Loucy (cell line): ENCODE results near the gene GTF2F2.

Experiments used
- H2AFZ ChIP-seq: fragments of 200-600 bp; sonication (generic); 2 replicates; pipeline ENCODE4 v1.6.0; 2016; ENCODE audit warnings: antibody characterized with exemption, mild to moderate bottlenecking, low read length, moderate library complexity
- H3F3A ChIP-seq: fragments of 200-600 bp; 2 replicates; pipeline ENCODE4 v1.6.0; 2016; ENCODE audit warnings: antibody characterized with exemption, low read depth, mild to moderate bottlenecking
- H3K27me3 ChIP-seq: fragments of 200-600 bp; sonication (generic); 2 replicates; pipeline ENCODE4 v1.6.1; 2014; ENCODE audit warnings: low read length, mild to moderate bottlenecking; ENCODE audit not compliant: insufficient read depth, poor library complexity, severe bottlenecking
- H3K36me3 ChIP-seq: fragments of 200-600 bp; sonication (generic); 2 replicates; pipeline ENCODE4 v1.6.1; 2016; ENCODE audit warnings: low read length; ENCODE audit not compliant: insufficient read depth
- H3K4me1 ChIP-seq: fragments of 200-600 bp; sonication (generic); 2 replicates; pipeline ENCODE4 v1.5.1; 2014; ENCODE audit warnings: low read length, mild to moderate bottlenecking; ENCODE audit not compliant: insufficient read depth, poor library complexity, severe bottlenecking
- H3K4me2 ChIP-seq: fragments of 200-600 bp; sonication (generic); 2 replicates; pipeline ENCODE4 v1.6.0; 2014; ENCODE audit warnings: antibody characterized with exemption, low read length, low read depth, mild to moderate bottlenecking; ENCODE audit not compliant: poor library complexity, severe bottlenecking
- H3K4me3 ChIP-seq: fragments of 200-600 bp; sonication (generic); 2 replicates; pipeline ENCODE4 v1.5.1; 2014; ENCODE audit warnings: low read length, mild to moderate bottlenecking, mixed read lengths; ENCODE audit not compliant: poor library complexity, severe bottlenecking
- H3K79me2 ChIP-seq: fragments of 200-600 bp; sonication (generic); 2 replicates; pipeline ENCODE4 v1.6.1; 2014; ENCODE audit warnings: low read length; ENCODE audit not compliant: insufficient read depth
- H3K9ac ChIP-seq: fragments of 200-600 bp; sonication (generic); 2 replicates; pipeline ENCODE4 v1.6.0; 2014; ENCODE audit warnings: mild to moderate bottlenecking, low read depth, low read length, moderate library complexity; ENCODE audit not compliant: poor library complexity, severe bottlenecking
- H3K9me2 ChIP-seq: fragments of 200-600 bp; sonication (generic); replicated peaks from 2 replicates; pipeline ENCODE4 v1.6.1; 2016; ENCODE audit warnings: low read depth, low read length, mixed read lengths
- H3K9me3 ChIP-seq: fragments of 200-600 bp; sonication (generic); 2 replicates; pipeline ENCODE4 v1.6.1; 2014; ENCODE audit warnings: mild to moderate bottlenecking, antibody characterized with exemption, low read length, low read depth; ENCODE audit not compliant: insufficient read depth
- H4K20me1 ChIP-seq: fragments of 200-600 bp; sonication (generic); 2 replicates; pipeline ENCODE4 v1.6.0; 2014; ENCODE audit warnings: antibody characterized with exemption, low read length, mild to moderate bottlenecking; ENCODE audit not compliant: insufficient read depth, poor library complexity, severe bottlenecking
- CTCF ChIP-seq: fragments of 200-600 bp; sonication (generic); conservative IDR thresholded peaks from 2 replicates; pipeline ENCODE4 v1.5.1; 2014; ENCODE audit warnings: mild to moderate bottlenecking, antibody characterized with exemption, low read length
- EZH2phosphoT487 ChIP-seq: fragments of 200-600 bp; IDR thresholded peaks from 2 replicates; pipeline ENCODE4 v1.6.1; 2018; ENCODE audit warnings: antibody characterized with exemption, mild to moderate bottlenecking, moderate library complexity, borderline replicate concordance

GTF2F2 gene

GRCh38 chr13:45224176-45224575 lies 103.9 kb downstream of the GTF2F2 start:
- Histone ChIP-seq H3K9me3 (no peaks in the 10 kb centered on the region), H3K4me3 (no peak overlapping the region), H3K36me3 (0 out of 2 replicates have a peak, but pooled peaks cover 5% of the 10 kb centered on the region), H4K20me1 (peaks cover 4% of the 10 kb centered on the region), H3F3A (no peaks in the 10 kb centered on the region), H3K9ac (no peak overlapping the region), H3K9me2 (no peaks in the 10 kb centered on the region), H3K79me2 (no peaks in the 10 kb centered on the region), H3K4me1 (no peaks in the 10 kb centered on the region), H3K27me3 (no peaks in the 10 kb centered on the region), H3K4me2 (no peak overlapping the region), H2AFZ (no peak overlapping the region)
- TF ChIP-seq EZH2phosphoT487: no peak
- no peak for TF ChIP-seq CTCF

- Histone ChIP-seq H2AFZ (no peak overlapping the region), H3K36me3 (0 out of 2 replicates have a peak, but pooled peaks cover 5% of the 10 kb centered on the region), H3K9ac (no peak overlapping the region), H3K4me1 (no peaks in the 10 kb centered on the region), H3K4me3 (no peak overlapping the region), H3K27me3 (no peaks in the 10 kb centered on the region), H3K9me3 (no peaks in the 10 kb centered on the region), H3K9me2 (no peaks in the 10 kb centered on the region), H3K79me2 (no peaks in the 10 kb centered on the region), H3F3A (no peaks in the 10 kb centered on the region), H3K4me2 (no peak overlapping the region), H4K20me1 (no peaks in the 10 kb centered on the region)
- no peak for TF ChIP-seq CTCF
- no peak for TF ChIP-seq EZH2phosphoT487
Observed at GRCh38 chr13:45225370-45225769, 105.1 kb downstream of the GTF2F2 start.

GRCh38 chr13:45226024-45226423 lies 105.7 kb downstream of the GTF2F2 start:
- Histone ChIP-seq H3K4me2 (no peak overlapping the region), H4K20me1 (no peaks in the 10 kb centered on the region), H2AFZ (no peak overlapping the region), H3K79me2 (no peaks in the 10 kb centered on the region), H3F3A (no peaks in the 10 kb centered on the region), H3K9me3 (no peaks in the 10 kb centered on the region), H3K9ac (no peak overlapping the region), H3K27me3 (no peaks in the 10 kb centered on the region), H3K4me1 (no peaks in the 10 kb centered on the region), H3K9me2 (no peaks in the 10 kb centered on the region), H3K4me3 (no peak overlapping the region), H3K36me3 (0 out of 2 replicates have a peak, but pooled peaks cover 5% of the 10 kb centered on the region)
- no peak for TF ChIP-seq CTCF
- TF ChIP-seq EZH2phosphoT487: no peak
